GM18507 (cell line): ENCODE measurements around the gene AOPEP.

Experiments used
- DNase-seq: peaks from one replicate; pipeline ENCODE4 v3.0.0; 2011; ENCODE audit warnings: low read depth; ENCODE audit not compliant: insufficient read length; ENCODE audit errors: extremely low spot score
- FAIRE-seq: peaks from 2 replicates; lab custom pipeline; 2011; peaks lifted over from hg19 to GRCh38; lab: Jason Lieb, UNC

AOPEP gene

DNA sequence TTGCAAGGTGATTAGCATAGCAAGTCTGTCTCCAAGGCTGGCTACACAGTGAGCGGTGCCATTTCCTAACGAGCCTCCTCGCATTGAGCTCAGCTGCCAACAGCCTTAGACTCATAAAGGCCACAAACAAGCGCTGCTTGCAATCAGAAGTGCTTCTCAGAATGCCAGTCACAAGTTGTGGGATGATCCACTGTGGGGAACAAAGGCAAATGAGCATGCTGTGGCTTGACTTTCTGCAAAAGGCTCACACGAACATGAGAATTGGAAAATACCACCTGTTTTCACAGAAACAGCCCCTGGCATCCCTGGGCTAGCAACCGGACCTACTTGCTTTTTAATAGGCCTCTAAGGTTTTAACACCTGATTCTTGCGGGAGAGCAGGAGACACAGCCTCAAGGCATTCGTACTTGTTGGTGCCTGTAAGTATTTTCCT lies 375.5 kb downstream of the AOPEP start:
- no peak for FAIRE-seq
- DNase-seq: no peak

DNA sequence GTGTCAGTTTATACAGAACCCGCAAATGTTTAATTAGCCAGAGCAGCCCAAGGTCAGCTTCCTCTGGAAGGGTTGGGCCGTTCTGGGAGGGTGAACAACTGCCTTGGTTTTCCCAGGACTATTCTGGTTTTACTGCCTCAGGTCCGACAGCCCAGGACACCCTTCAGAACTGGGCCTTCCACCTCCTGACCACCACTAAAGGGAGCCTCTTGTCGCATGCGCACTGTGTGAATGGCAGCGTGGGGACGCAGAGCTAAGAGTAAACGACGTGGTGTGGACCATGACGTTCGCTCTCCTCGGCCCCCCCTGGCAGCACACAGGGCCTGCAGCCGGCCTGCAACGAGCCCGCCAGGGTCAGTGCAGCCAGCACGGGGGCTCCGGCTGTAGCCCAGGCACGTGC lies 376.1 kb downstream of the AOPEP start:
- no peak for DNase-seq

DNA sequence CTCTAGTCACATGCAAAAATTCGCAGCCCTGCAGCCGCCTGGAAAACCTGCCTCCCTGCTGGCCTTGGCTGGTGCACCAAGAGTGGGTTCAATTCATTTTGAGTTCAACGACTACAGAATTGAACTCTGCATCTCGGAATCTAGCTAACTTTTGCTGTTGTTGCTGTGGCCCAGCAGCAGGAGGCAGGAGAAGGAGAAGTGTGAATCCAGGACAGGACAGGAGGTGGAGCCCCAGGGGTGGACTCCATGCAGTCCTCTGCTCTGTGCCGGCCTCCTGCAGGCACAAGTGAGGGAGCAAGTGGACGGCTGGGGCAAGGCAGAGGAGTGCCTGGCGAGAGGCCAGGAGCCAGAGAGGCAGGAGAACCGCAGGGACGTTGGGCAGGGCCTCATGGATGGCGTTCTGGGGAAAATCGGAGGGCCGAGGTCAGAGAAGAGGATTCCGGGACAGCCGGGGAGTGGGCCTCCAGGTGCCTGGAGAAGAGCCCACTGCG lies 376.8 kb downstream of the AOPEP start:
- DNase-seq (no peak), FAIRE-seq (no peak)

More for the DNA sequence above, 376.1 kb downstream of the AOPEP start:
- no peak for FAIRE-seq

DNA sequence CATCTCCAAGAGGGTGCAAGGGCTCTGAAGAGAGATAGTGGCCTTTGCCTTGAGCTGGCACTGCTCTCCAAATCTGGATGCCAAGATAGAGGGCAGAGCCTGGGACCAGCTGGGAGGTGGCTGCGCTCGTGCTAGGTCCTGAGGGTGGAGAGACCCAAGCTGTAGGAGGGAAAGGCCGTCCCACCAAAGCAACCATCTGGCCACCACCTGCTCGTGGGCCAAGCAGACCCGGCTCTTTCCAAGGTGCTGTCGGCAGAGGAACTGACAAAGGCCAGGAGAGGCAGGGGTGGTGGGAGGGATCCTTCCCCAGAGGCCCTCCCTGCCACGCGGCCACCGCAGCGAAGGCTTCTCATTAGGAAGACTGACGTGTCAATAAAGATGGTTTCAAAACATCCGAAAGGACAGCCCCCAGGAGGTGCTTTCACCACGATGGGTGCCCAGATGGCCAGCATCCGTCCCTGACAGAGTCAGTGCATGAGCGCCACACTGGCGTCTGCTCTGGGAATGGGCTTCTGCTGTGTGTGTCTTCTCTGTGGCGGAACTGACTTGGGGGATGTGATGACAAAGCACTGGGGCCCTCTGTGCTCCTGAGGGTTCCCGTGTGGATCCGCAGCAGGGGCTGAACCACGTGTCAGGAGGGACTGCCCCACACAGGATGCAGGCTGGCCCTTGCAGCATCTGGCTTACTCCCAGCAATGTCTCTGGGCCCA lies 377.5 kb downstream of the AOPEP start:
- DNase-seq (no peak), FAIRE-seq (no peak)

DNA sequence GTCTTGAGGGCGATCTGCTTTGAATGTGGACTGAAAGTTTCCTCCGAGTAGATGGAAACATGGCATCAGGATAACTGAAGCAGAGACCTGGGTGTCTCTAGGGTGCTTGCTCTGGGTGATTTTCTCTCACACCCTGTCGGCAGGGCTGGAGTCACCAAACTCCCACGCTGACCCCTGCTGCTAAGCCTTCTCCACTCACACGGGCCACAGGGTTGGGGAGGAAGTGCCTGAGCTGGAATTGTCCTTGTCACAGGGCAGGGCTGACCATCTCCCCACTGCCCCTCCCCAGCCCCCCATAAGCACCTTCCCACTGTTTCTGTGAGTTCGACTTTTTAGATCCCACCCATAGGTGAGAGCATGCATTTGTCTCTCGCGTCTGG lies 378.1 kb downstream of the AOPEP start:
- FAIRE-seq: no peak
- no peak for DNase-seq

DNA sequence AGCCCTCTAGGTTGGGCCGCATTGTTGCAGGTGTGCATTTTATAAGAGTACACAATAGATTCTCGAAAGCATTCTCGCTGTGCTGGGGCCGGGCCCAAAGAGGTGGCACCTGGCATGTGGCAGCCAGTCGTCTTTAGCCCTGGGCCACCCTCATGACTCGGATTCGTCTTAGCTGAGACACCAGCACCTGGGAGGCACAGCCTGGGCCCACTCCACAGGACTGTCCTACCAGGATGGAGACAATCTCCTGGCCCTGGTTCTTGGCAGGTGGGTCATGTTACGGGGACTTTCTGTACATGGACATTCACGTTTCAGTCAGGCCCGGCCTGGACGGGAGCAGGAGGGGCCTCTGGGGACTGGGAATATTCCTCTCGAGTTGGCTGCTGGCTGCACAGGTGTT lies 378.5 kb downstream of the AOPEP start:
- FAIRE-seq (no peak), DNase-seq (no peak)

DNA sequence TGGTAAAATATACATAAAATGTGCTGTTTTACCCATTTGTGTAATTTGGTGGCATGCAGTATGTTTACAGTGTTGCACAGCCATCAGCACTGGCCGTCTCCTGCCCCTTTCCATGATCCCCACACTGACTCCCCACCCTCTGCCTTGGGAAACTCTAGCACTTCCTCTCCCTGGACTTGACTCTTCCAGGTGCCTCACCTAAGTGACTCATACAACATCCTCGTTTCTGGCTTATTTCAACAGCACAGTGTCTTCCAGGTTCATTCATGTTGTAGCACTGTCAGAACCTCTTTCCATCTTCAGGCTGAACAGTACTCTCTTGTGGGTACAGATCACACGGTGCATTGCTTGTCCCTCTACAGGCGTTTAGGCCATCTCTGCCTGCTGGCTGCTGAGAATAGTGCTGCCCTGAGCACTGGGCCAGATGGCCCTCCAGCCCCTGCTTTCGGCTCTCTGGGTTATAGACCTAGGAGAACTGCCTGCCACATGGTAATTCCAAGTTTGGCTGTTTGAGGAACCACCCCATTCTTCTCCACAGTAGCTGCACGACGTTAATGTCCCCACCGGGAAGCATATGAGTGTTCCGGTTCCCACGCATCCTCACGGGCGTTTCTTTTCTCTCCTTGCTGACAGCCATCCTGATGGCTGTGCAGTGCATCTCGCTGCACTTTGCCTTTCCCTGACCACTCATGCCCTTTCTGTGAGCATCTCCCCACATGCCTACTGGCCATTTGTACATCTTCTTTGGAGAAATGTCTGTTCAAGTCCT lies 379.2 kb downstream of the AOPEP start:
- no peak for FAIRE-seq
- no peak for DNase-seq

DNA sequence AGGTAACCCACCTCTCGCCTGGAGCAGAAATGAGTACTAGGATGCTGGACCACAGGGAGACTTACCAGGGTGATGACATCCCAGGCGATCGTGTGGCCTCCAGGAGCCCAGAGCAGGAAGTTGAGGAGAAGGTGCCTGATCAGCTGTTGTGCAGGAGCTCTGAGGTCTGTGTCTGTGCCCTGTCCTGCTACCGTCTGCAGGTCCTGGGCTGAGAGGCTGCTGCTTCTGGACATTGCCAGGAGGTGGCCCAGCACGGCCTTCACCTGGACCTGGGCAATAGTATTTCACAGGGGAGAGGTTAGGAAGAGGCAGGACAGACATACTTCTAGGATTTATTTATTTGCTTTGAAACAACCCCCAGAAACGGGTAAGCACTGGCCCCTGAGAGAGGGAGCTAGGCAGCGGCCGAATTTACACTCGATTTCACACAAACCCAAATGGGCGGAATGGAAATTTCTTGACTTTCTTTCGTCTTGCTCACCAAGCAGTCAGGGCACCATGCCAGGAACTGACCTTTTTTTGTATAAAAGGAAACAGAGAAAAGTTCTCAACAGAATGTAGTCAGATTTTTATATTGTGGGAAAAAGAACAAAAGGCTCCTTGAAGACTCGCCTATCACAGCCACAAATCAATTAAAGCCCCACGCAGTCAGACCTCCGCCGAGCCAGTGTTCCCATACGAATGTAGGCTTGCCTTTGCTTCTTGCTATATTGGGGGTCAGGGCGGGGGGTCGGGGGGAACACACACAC lies 380.7 kb downstream of the AOPEP start:
- DNase-seq: no peak
- FAIRE-seq: no peak

DNA sequence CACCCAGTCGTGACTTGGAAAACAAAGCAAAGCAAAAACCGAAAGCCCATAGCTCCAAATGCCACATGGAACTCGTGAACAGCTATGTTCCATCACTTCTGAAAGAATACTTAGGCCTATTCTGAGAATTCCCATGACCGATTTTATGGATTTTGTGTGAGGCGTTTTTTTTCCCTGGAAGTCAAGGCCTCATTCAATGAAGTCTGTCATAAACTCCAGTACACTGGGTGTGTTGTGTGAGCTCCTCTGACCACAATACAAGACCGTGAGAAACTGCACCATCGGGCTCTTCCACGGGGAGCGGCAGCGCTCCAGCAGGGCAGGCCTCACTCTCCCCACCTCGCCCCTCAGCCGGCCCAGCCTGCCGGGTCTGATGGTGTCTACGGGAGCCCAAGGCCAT lies 381.5 kb downstream of the AOPEP start:
- DNase-seq: no peak
- FAIRE-seq: no peak

DNA sequence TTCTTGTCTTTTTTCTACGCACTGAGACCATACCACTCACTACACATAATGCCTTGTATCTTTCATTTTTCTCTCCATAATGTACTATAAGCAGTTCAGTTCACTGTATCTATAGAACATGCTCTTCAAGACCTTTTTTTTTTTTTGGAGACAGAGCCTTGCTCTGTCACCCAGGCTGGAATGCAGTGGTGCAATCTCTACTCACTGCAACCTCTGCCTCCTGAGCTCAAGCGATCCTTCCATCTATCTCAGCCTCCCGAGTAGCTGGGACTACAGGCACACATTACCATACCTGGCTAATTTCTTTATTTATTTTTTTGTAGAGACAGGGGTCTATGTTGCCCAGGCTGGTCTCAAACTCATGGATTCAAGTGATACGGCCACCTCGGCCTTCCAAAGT lies 382.3 kb downstream of the AOPEP start:
- no peak for FAIRE-seq
- no peak for DNase-seq

DNA sequence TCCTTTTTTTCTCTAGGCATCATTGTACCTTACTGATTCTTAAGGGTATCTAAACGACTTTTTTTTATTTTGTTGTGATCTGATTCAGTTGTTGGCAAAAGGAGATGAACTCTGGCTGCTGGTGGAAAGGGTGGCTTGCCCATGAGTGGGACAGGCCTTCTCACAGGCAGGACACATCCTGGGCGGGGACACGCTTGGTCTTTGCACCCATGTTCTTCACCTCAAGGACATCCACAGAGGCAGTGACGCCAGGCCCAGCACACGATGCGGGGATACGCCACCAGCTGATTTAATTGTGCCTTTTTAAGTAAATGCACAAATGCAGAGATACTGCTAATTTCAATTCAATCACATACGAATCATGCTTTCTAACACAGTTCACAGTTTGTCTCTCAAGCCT lies 383.0 kb downstream of the AOPEP start:
- DNase-seq (no peak), FAIRE-seq (no peak)

DNA sequence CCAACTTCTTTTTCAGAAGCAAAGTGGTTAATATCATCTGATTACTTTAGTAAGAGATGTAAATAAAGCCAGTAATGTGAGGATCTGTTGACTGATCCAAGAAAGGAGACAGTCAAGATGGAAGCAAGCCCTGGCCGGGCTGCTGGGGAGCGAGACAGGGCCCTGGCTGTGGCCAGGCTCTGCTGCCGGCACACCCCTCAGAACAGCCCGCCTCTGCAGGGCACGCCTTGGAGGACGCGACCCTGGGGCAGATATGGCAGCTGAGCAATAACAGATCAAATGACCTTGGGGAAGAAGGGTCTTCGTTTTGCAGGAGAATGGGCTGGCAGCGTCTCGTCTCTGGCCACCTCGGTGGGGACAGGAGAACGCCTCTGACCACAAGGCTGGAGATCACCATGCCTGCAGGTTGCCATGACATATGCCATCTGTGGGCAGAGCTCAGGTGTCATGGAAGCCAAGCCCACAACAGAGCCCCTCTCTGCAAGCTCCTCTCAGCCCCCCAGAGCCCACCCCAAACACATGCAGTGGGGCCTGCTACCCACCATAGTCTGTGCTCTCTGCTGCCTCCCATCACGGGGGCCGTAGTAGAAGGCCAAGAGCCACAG lies 384.5 kb downstream of the AOPEP start:
- no peak for DNase-seq
- no peak for FAIRE-seq

DNA sequence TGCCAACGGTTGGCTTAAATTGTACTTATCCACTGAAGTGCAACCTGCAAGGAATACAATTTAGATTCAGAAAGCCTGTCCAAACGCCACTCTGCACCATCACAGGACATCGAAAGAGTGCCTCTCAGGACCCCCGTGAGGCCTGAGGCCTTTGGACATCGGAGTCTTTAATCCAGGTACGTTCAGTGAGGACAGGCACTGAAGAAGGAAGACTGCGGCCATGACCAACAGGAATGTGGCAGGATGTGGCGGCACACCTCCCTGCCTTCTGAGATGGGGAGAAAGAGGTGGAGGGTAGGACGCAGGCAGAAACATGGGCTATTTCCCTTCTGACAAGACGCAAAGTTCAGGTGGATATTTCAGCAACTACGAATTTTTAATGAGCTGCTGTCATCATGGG lies 385.2 kb downstream of the AOPEP start:
- no peak for DNase-seq
- FAIRE-seq: no peak

DNA sequence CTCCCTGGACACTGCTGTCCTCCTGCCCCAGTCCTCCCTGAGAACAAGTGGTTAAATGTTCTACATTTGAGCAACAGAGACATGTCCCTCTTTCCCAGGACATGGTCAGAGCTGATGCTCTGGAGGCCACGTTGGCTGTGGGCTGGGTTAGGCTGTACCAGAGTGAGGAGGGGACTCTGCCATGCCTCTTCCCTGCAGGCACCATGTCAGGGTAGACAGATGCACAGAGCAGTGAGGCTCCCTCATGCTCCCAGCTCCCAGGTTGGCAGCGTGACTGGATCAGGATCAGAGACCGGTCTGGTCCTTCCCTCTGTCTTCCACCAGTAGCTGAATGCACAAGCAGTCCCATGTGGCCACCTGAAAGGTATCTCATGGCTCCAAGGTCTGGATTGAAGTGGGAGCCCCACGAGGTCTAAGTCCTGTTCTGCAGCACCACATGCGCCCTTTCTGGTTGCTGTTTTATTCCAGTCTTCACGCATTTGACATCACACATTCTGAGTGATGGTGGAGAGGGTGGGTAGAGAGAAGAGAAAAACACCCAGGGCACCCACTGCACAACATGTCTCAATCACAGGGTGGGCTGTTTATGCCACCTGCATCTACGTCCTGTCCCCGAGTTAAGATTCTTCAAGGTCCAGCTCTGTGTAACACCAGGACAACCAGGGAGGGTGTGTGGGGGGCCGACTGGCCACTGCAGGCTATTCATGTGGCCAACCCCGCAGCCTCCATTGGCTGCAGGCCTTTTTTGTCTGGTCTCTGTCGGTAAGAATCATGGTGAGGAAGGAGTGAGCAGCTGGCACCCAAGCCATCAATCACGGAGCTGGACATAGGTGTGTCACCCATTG lies 386.2 kb downstream of the AOPEP start:
- no peak for FAIRE-seq
- DNase-seq: no peak

DNA sequence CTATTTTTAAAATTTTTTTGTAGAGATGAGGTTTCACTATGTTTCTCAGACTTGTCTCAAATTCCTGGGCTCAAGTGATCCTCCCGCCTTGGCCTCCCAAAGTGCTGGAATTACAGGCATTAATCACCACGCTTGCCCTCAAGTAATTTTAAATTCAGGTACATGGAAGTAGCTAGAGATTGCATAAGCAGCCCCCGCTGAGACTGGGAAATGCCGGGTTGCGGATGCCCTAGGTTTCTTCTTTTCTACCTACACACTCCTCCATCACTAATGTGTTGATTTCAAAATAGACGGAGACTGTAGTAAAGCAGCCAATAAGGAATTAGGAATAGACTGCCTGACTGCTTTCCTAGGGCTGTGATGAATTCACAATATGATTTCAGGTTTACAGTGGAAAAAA lies 388.6 kb downstream of the AOPEP start:
- DNase-seq (no peak), FAIRE-seq (no peak)

DNA sequence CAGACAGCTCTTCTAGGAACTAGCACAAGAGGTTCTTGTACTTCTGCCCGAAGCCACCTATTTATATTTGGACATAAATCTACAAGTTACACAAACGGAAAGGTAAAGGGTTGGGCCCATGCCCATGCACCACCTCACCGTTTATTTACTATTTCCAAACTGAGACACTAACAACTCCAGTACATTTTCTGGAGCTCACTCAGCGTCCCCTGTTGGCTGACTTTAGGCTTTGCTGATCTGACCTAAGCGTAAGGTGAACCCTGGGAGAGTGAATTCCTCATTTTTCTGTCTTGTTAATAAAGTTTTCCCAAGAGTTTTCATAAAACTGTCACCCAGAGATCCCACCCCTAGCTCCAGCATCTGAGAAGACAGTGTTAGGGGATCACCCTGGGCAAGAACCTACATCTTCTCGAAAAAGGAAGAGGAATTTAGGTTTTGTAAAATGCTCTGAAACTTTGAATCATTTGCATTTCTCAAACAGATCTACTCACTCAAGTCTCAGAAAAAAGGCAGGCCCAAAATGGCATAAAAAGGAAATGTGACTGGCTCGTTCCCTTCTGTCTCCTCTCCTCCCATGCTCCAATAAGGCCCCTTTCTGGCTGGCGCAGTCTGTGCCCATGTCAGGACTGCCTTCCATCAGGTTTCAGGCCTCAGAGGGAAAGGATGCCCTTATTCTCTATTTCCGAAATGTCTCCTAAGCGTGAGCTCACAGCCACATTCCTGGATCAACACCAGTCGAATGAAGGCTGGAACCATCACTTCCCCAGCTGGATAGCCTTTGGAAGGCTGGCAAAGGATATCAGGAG lies 389.7 kb downstream of the AOPEP start:
- no peak for FAIRE-seq

DNA sequence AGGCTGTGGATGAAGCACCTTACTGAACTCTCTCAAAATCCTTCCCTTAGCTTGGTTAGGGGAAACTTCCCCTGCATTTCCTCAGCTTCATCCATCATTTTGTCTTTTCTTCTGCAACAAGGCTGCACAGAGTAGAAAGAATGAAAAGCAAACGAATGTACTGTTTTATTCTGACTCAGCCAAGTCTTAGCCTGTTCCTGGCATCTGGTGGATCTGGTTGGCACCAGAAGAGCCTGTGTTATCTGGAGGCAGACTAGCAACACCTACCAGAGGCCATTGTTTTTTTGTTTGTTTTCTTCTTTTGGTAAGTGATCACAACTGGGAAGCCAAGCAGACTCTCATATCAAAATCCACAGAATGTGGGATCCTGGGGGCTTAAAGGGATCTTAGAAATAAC lies 390.3 kb downstream of the AOPEP start:
- no peak for DNase-seq
- FAIRE-seq: no peak

More for the DNA sequence above, 389.7 kb downstream of the AOPEP start:
- no peak for DNase-seq

DNA sequence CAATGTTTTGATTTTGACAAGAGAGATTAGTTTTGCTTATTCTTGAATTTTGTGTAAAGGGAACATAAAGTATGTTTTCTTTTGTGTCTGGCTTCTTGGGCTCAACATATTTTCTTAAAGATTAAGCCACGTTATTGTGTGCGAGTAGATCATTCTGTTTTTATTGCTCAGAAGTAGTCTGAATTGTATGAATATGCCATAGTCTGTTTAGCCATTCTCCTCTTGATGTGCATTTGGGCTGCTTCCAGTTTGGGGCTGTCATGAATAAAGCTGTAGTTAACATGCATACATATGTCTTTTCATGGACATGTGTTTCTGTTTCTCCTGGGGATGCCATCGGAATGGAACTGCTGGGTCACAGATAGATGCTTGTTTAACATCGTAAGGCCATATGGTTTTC lies 392.1 kb downstream of the AOPEP start:
- FAIRE-seq (no peak), DNase-seq (no peak)
